Measurements from ENCODE around the gene MCM6. TPM values are rescaled to one million over a fixed set of nuclear protein-coding genes. Genes with fewer than 3 reads are reported as not detected.
A peak's percentile ranks its signal among the peaks of the same experiment; 100 is the strongest.

MCM6 gene
- total RNA-seq (28.2 TPM), polyA plus RNA-seq (14.5 TPM)

DNA sequence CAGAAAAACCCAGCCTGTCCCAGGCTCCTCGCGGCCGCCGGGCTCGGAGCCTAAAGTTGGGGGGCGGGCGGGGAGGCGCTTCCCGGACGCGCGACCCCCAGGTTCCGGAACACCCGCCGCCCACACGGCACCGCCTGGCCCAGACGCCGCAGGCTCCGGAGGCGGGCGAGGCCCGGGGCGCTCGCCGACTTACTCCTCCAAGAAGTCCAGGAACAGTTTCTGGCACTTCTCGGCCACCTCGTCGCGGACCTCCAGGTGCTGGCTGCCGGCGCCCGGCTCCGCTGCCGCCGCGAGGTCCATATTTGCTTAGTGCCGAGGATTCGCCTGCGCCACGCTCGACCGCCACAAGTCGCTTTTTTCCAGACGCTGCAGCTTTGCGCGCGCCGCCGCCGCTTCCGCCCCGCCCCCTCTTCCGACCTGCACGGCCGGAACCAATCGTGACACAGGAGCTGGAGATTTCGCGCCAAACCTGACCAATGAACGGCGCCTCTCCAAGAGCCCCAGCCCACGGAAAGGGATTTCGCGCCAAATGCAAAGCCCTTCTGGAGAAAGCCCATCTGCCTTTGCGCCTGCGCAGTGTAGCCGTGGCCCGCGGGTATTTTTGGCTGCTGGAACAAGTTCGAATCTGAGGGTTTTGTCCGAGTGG lies at the start of gene MCM6:
Gene MCM6 (minus strand): TSS at position 378 of the 646 bp plus-strand sequence. CDS start 78 bp downstream, at position 300.
- peak within 1 kb of the TSS; percentile 66 for H3K4me3 ChIP-seq (ENCODE audit: low read depth, low read length)
- peaks cover 3% of the 10 kb centered on the region for H3K36me3 ChIP-seq (ENCODE audit: insufficient read depth)
- peak within 1 kb of the TSS; percentile 69 for H3K27ac ChIP-seq (ENCODE audit: low read depth)
- DNase-seq (ENCODE audit: extremely low spot score): peak; percentile 97
- WGBS: under 1% methylated on average over 71 of the region's 71 CpGs
- H3K4me1 ChIP-seq (ENCODE audit: insufficient read depth): no peaks in the 10 kb centered on the region

DNA sequence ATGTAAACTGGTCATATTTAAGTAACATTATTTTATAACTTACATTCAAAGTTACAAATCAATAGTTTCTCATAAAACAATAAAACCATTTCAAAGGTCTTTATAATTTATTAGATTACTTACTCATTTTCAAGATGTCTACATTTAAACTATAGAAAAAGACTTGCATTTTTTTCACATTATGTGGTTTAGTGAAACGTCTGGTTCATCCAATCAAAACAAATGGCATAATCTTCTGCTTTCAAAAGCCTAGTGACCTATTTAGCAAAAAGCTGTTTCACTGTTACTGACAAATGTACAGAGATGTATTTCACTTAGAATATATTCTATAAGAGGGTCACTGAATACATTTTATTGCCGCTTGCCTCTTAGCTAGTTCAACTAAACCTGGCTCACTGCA lies 49.3 kb upstream of the MCM6 start:
- H3K36me3 ChIP-seq (ENCODE audit: insufficient read depth): peaks cover 1% of the 10 kb centered on the region
- H3K27ac ChIP-seq (ENCODE audit: low read depth): no peak overlapping the region
- no peaks in the 10 kb centered on the region for H3K4me1 ChIP-seq (ENCODE audit: insufficient read depth)
- DNase-seq (ENCODE audit: extremely low spot score): no peak
- 72% methylated on average over 2 of the region's 2 CpGs for WGBS
- no peak overlapping the region for H3K4me3 ChIP-seq (ENCODE audit: low read depth, low read length)

DNA sequence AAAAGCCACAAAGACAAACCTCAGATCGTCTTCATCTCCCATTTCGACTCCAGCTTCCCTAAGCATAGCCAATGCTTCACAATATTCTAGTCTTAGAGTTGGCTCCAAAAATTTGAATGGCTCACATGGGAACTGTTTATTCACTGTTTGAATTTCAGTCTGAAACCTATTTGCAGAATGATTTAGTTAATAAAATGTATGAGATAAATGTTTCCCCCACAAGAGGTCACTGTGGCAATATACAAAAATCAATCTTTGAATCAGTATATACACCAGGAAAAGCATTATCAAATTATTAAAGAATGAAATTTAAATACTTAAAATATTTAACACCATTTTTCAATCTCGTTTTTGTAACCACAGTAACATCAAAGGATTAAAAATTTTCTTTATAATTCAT lies 40.0 kb upstream of the MCM6 start:
- WGBS: 27% methylated on average over 3 of the region's 3 CpGs
- no peak overlapping the region for H3K4me3 ChIP-seq (ENCODE audit: low read depth, low read length)
- peak; percentile 40 for DNase-seq (ENCODE audit: extremely low spot score)
- no peaks in the 10 kb centered on the region for H3K4me1 ChIP-seq (ENCODE audit: insufficient read depth)
- no peak overlapping the region for H3K27ac ChIP-seq (ENCODE audit: low read depth)
- H3K36me3 ChIP-seq (ENCODE audit: insufficient read depth): no peaks in the 10 kb centered on the region

DNA sequence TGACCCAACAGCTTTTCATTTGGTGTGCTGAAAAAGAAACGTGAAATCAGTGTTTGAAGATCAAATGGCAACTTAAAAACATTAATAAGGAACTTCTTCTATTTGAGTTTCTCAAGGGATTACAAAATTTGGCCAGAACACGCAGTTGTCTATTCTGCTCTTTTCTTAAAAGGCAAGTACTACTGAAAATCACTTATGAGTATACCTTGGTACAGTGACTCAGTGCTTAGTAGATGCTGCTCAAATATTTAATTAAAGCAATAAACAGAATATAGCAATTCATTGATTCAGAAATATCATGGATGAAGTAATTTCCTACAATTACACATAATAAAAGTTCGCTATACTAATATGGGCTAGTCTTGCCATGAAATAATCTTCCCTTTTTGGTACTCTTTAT lies 38.2 kb upstream of the MCM6 start:
- Histone ChIP-seq H3K4me3 (ENCODE audit: low read depth, low read length) (no peak overlapping the region), H3K4me1 (ENCODE audit: insufficient read depth) (no peaks in the 10 kb centered on the region), H3K36me3 (ENCODE audit: insufficient read depth) (no peaks in the 10 kb centered on the region), H3K27ac (ENCODE audit: low read depth) (no peak overlapping the region)
- 81% methylated on average over 3 of the region's 3 CpGs for WGBS
- DNase-seq (ENCODE audit: extremely low spot score): no peak

DNA sequence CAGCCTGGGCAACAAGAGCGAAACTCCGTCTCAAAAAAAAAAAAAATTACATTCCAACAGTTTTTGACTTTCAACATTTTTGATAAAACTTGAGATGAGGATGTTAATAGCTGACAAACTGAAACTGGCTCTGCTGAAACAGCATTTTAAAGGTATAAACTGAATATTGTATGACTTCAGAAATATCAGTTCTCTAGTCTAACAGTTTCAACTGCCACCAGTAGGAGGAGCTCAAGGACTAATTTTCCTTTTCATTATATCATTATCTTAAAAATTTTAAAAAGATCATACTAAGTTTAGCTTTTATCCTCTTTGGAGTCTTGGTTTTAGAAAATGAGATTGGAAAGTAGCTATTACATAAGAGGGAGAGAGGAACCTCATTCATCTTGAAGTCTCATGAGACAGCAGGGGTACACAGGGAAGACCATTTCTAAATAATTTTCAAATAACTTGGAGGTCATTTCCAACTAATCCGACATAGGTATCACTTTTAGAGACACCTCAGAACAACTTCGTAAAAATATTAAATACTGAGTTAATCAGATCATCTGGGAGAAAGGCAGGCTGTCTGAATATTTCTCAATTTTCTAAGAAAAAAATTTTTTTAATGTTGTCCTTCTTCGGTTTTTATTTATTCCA lies 37.6 kb upstream of the MCM6 start:
- no peak for DNase-seq (ENCODE audit: extremely low spot score)
- H3K4me1 ChIP-seq (ENCODE audit: insufficient read depth): no peaks in the 10 kb centered on the region
- no peaks in the 10 kb centered on the region for H3K36me3 ChIP-seq (ENCODE audit: insufficient read depth)
- no peak overlapping the region for H3K27ac ChIP-seq (ENCODE audit: low read depth)
- no peak overlapping the region for H3K4me3 ChIP-seq (ENCODE audit: low read depth, low read length)
- 83% methylated on average over 5 of the region's 5 CpGs for WGBS

DNA sequence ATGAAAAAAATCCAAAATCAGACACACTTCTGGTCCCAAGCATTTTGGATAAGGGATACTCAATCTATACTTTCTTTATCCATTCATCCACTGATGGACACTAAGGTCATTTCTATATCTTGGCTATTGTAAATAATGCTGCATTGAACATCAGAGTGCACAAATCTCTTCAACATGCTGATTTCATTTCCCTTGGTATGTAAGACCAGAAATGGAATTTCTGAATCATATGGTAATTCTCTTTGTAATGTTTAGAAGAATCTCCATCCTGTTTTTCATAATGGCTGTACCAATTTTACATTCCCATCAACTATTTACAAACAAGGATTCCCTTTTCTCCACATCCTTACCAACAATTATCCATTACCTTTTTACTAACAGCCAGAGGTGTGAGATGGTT lies 33.7 kb upstream of the MCM6 start:
- Histone ChIP-seq H3K27ac (ENCODE audit: low read depth) (no peak overlapping the region), H3K4me1 (ENCODE audit: insufficient read depth) (no peaks in the 10 kb centered on the region), H3K36me3 (ENCODE audit: insufficient read depth) (peaks cover 2% of the 10 kb centered on the region), H3K4me3 (ENCODE audit: low read depth, low read length) (no peak overlapping the region)
- DNase-seq (ENCODE audit: extremely low spot score): no peak

DNA sequence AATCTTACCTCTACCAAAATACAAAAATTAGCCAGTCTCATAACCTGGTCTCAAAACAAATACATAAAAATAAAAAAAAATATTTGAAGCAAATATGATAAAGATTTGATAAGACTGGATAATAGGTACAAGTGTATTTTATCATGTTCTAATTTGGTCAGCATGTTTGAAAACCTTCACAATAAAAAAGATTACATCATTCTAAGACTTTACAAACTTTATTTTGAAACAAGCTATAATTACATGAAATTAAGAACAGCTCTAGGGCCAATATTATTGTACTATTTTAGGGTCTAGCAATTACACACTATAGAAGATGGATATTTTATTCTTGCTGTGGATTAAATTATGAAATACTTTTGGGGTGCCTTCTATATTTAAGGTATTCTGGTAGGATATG lies 29.4 kb upstream of the MCM6 start:
- H3K36me3 ChIP-seq (ENCODE audit: insufficient read depth): peaks cover 2% of the 10 kb centered on the region

DNA sequence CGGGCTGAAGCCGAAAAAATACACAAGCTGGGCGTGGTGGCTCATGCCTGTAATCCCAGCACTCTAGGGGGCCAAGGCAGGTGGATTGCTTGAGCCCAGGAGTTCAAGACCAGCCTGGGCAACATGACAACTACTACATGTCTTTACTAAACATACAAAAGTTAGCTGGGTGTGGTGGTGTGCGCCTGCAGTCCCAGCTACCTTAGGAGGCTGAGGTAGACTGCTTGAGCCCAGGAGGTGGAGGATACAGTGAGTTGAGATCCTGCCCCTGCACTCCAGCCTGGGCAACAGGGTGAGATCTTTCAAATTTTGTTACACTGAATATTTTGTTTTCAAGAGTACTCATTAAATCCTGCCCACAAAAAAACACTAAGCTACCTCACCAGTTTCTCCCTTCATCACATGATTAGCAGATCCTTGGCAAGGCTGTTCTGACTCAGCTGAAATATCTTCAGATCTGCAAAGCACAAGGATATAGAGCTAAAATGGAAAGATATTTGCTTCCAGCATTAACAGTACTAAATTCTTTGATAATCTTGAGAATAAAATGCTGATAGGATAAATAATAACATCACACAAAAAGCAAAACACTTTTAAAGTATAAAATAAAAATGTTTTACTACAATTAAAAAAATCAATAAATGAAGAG lies 28.2 kb upstream of the MCM6 start:
- Histone ChIP-seq H3K27ac (ENCODE audit: low read depth) (no peak overlapping the region), H3K36me3 (ENCODE audit: insufficient read depth) (peaks cover 2% of the 10 kb centered on the region), H3K4me1 (ENCODE audit: insufficient read depth) (no peaks in the 10 kb centered on the region), H3K4me3 (ENCODE audit: low read depth, low read length) (no peak overlapping the region)
- DNase-seq (ENCODE audit: extremely low spot score): no peak
- WGBS: 94% methylated on average over 4 of the region's 4 CpGs

More for the DNA sequence above, 29.4 kb upstream of the MCM6 start:
- no peak overlapping the region for H3K27ac ChIP-seq (ENCODE audit: low read depth)
- DNase-seq (ENCODE audit: extremely low spot score): no peak
- H3K4me3 ChIP-seq (ENCODE audit: low read depth, low read length): no peak overlapping the region
- no peaks in the 10 kb centered on the region for H3K4me1 ChIP-seq (ENCODE audit: insufficient read depth)

DNA sequence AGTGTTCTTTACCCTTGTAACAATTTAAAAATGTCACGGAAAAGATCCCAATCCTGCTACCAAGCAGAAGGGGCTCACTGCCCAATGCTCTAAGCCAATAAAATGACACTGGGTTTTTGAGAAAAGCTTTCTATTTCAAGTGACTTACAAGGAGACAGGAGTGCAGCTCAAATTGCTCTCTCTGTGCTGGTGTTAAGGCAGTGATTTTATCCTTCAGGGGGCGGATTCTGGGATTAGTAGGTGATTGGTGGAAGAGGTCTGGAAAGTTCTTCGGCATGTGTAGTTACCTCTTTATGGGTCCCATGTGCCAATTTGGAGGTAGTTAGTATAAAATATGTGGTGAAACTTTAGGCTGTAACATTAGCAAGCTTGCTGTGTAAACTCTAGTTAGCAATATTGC lies 27.4 kb upstream of the MCM6 start:
- H3K36me3 ChIP-seq (ENCODE audit: insufficient read depth): peaks cover 2% of the 10 kb centered on the region
- no peaks in the 10 kb centered on the region for H3K4me1 ChIP-seq (ENCODE audit: insufficient read depth)
- DNase-seq (ENCODE audit: extremely low spot score): no peak
- WGBS: 75% methylated on average over 3 of the region's 3 CpGs
- no peak overlapping the region for H3K27ac ChIP-seq (ENCODE audit: low read depth)
- H3K4me3 ChIP-seq (ENCODE audit: low read depth, low read length): no peak overlapping the region

DNA sequence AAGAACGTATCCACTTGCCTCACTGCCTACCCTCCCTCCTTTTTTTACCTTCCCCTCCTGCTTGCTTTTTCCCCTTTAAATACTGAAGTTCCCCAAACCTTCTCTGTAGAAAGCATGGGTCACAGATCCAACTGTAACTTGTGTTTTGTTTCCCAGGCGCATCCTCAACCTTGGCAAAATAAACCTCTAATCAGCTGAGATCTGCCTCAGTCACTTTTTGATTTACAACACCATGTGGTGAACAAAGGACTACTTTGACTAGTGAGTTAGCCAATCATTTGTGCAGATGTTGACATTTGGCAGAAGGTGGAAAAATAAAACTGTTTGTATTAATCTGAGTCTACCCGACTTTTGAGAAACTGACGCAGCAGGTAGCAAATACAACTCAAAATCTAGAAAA lies 23.3 kb upstream of the MCM6 start:
- DNase-seq (ENCODE audit: extremely low spot score): no peak
- Histone ChIP-seq H3K27ac (ENCODE audit: low read depth) (no peak overlapping the region), H3K4me3 (ENCODE audit: low read depth, low read length) (no peak overlapping the region), H3K36me3 (ENCODE audit: insufficient read depth) (no peaks in the 10 kb centered on the region), H3K4me1 (ENCODE audit: insufficient read depth) (no peaks in the 10 kb centered on the region)
- WGBS: 64% methylated on average over 4 of the region's 4 CpGs

DNA sequence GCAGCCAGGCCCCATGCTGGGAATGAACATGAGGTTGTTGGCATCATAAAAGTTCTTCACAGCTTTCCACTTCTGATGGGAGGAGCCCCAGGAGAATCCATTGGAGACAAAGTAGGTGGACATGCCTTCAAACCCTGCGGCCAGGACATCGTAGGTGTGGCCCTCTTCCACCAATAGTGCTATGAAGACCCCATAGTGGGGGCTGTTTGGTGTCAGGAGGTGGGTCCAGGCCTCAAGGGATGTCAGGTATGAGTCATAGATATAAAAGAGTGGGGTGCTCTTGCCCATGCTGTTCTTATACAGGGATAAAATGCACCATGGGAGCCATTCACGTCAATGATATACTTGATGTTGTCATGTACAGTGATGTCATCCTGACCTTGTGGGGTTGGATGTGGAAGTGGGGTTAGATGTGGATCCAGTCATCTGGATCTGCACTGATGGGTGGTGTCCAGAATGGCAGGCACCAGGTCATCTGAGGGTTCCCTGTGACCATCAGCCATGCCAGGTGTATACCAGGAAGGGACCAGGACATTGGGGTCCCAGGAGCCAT lies 22.1 kb upstream of the MCM6 start:
- WGBS: 97% methylated on average over 3 of the region's 3 CpGs
- H3K4me3 ChIP-seq (ENCODE audit: low read depth, low read length): no peak overlapping the region
- no peak for DNase-seq (ENCODE audit: extremely low spot score)
- no peaks in the 10 kb centered on the region for H3K36me3 ChIP-seq (ENCODE audit: insufficient read depth)
- no peak overlapping the region for H3K27ac ChIP-seq (ENCODE audit: low read depth)
- H3K4me1 ChIP-seq (ENCODE audit: insufficient read depth): no peaks in the 10 kb centered on the region

DNA sequence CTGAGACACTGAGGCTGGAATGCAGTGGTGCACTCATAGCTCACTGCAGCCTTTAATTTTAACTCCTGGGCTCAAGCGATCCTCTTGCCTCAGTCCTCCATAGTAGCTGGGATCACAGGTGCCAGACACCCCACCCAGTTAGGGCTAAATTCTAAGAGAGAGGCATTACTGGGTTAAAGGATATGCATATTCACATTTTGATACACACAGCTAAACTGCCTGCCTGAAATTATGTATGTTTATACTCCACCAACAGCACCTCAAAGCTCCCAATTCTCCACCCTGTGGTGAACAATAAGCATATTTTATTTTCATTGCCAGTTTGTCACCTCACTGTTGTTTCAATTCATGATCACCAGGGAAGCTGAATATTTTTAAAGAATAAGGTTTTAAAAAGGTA lies 18.7 kb upstream of the MCM6 start:
- no peak for DNase-seq (ENCODE audit: extremely low spot score)
- WGBS: 89% methylated on average over 1 of the region's 1 CpG
- no peaks in the 10 kb centered on the region for H3K4me1 ChIP-seq (ENCODE audit: insufficient read depth)

DNA sequence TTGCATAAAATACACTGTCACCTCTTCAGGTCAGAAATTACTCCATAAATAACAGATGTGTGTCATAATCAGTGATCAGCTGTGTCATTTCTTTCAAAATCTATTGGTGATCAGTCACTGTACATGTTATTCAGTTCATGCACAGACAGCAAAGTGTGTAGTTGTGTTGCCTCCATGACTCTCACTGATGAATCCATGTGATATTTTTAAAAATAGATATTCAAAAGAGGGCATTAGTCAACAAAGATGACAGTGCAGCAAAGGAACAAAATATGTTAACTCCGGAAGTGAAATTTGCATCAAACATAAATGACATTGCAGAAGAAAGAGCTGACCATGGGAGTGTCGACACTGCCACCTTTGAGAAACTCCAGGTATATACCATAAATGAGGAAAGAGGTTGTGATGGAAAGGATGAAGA lies 17.1 kb upstream of the MCM6 start:
- no peaks in the 10 kb centered on the region for H3K4me1 ChIP-seq (ENCODE audit: insufficient read depth)
- H3K36me3 ChIP-seq (ENCODE audit: insufficient read depth): no peaks in the 10 kb centered on the region
- no peak overlapping the region for H3K4me3 ChIP-seq (ENCODE audit: low read depth, low read length)
- WGBS: 92% methylated on average over 2 of the region's 2 CpGs
- H3K27ac ChIP-seq (ENCODE audit: low read depth): no peak overlapping the region
- DNase-seq (ENCODE audit: extremely low spot score): no peak

More for the DNA sequence above, 18.7 kb upstream of the MCM6 start:
- no peaks in the 10 kb centered on the region for H3K36me3 ChIP-seq (ENCODE audit: insufficient read depth)
- H3K4me3 ChIP-seq (ENCODE audit: low read depth, low read length): no peak overlapping the region
- no peak overlapping the region for H3K27ac ChIP-seq (ENCODE audit: low read depth)

DNA sequence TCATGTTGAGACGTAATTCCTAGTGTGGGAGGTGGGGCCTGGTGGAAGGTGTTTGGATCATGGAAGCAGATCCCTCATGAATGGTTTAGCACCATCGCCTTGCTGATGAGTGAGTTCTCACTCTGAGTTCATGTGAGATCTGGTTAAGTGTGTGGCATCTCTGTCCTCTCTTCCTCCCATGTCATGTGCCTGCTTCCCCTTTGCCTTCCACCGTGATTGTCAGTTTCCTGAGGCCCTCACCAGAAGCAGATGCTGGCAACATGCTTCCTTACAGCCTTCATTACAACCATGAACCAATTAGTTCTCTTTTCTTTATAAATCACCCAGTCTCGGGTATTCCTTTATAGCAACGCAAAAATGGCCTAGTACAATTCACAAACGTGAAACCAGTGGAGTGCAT lies 14.6 kb upstream of the MCM6 start:
- H3K27ac ChIP-seq (ENCODE audit: low read depth): no peak overlapping the region
- DNase-seq (ENCODE audit: extremely low spot score): no peak
- H3K4me1 ChIP-seq (ENCODE audit: insufficient read depth): no peaks in the 10 kb centered on the region
- no peaks in the 10 kb centered on the region for H3K36me3 ChIP-seq (ENCODE audit: insufficient read depth)
- H3K4me3 ChIP-seq (ENCODE audit: low read depth, low read length): no peak overlapping the region
- WGBS: 66% methylated on average over 6 of the region's 6 CpGs
